Glutamatergic neuron (in vitro differentiated cells): Measurements from ENCODE around the gene C1orf105. TPM values are rescaled to one million over a fixed set of nuclear protein-coding genes. Genes with fewer than 3 reads are reported as not detected.

Experiments
- DNase-seq: peaks from one replicate; pipeline ENCODE4 v3.0.0; 2022
- H3K27ac Mint-ChIP-seq: one replicate; pipeline ENCODE4 v1.8.0; 2020; ENCODE audit warnings: mild to moderate bottlenecking, mixed read lengths, inconsistent platforms; ENCODE audit not compliant: unreplicated experiment
- H3K27me3 Mint-ChIP-seq: one replicate; pipeline ENCODE4 v1.8.0; 2020; ENCODE audit warnings: mild to moderate bottlenecking, moderate library complexity, mixed read lengths, inconsistent platforms; ENCODE audit not compliant: unreplicated experiment
- H3K36me3 Mint-ChIP-seq: one replicate; pipeline ENCODE4 v1.8.0; 2020; ENCODE audit warnings: mild to moderate bottlenecking, mixed read lengths, inconsistent platforms; ENCODE audit not compliant: unreplicated experiment
- H3K4me1 Mint-ChIP-seq: one replicate; pipeline ENCODE4 v1.8.0; 2020; ENCODE audit warnings: mild to moderate bottlenecking, low read depth, mixed read lengths, inconsistent platforms; ENCODE audit not compliant: unreplicated experiment
- H3K4me3 Mint-ChIP-seq: one replicate; pipeline ENCODE4 v1.8.0; 2020; ENCODE audit warnings: mild to moderate bottlenecking, mixed read lengths, inconsistent platforms; ENCODE audit not compliant: unreplicated experiment
- H3K9me3 Mint-ChIP-seq: one replicate; pipeline ENCODE4 v1.8.0; 2020; ENCODE audit warnings: mild to moderate bottlenecking, moderate library complexity, mixed read lengths, inconsistent platforms; ENCODE audit not compliant: unreplicated experiment
- CTCF ChIP-seq: fragments of 200-600 bp; sonication (generic); IDR thresholded peaks from one replicate; pipeline ENCODE4 v1.5.0; 2021; ENCODE audit not compliant: partially characterized antibody, unreplicated experiment
- total RNA-seq: library from RNA; stranded (reverse); fragmentation: NEBNext Ultra II Directional; extraction: Animal tissue kit (Norgen Biotek cat#: 25700); gene quantifications from one replicate; pipeline ENCODE4 v1.2.1, GENCODE V29; 2021; ENCODE audit not compliant: unreplicated experiment

Gene C1orf105
- total RNA-seq, 1 donor from 2014 or later, result not detected

GRCh38 chr1:172477741-172478140 lies 57.3 kb downstream of the C1orf105 start:
- Mint-ChIP-seq H3K36me3 (no peaks in the 10 kb centered on the region), H3K4me1 (peaks cover 3% of the 10 kb centered on the region), H3K9me3 (peaks cover 2% of the 10 kb centered on the region), H3K27ac (peak overlapping the region; percentile 3), H3K27me3 (no peaks in the 10 kb centered on the region), H3K4me3 (no peak overlapping the region)
- DNase-seq, result no peak
- TF ChIP-seq CTCF, result no peak

GRCh38 chr1:172478485-172478884 lies 58.0 kb downstream of the C1orf105 start:
- H3K27ac Mint-ChIP-seq, result no peak overlapping the region
- H3K36me3 Mint-ChIP-seq, result no peaks in the 10 kb centered on the region
- no peak overlapping the region for H3K4me3 Mint-ChIP-seq
- H3K27me3 Mint-ChIP-seq, result no peaks in the 10 kb centered on the region
- DNase-seq, result no peak
- H3K9me3 Mint-ChIP-seq, result peaks cover 2% of the 10 kb centered on the region
- peaks cover 3% of the 10 kb centered on the region for H3K4me1 Mint-ChIP-seq
- no peak for TF ChIP-seq CTCF

- TF ChIP-seq CTCF, result no peak
- Mint-ChIP-seq H3K4me3 (no peak overlapping the region), H3K27ac (no peak overlapping the region), H3K4me1 (peaks cover 3% of the 10 kb centered on the region), H3K27me3 (no peaks in the 10 kb centered on the region), H3K36me3 (no peaks in the 10 kb centered on the region), H3K9me3 (peaks cover 2% of the 10 kb centered on the region)
- no peak for DNase-seq
Measured at GRCh38 chr1:172480431-172480830, 59.9 kb downstream of the C1orf105 start.

- DNase-seq, result no peak
- no peaks in the 10 kb centered on the region for H3K36me3 Mint-ChIP-seq
- no peak overlapping the region for H3K27ac Mint-ChIP-seq
- H3K4me3 Mint-ChIP-seq, result no peak overlapping the region
- H3K4me1 Mint-ChIP-seq, result peaks cover 3% of the 10 kb centered on the region
- peaks cover 2% of the 10 kb centered on the region for H3K27me3 Mint-ChIP-seq
- no peak for TF ChIP-seq CTCF
- H3K9me3 Mint-ChIP-seq, result peaks cover 2% of the 10 kb centered on the region
Measured at GRCh38 chr1:172482044-172482443, 61.6 kb downstream of the C1orf105 start.

- no peak overlapping the region for H3K4me3 Mint-ChIP-seq
- H3K9me3 Mint-ChIP-seq, result peaks cover 2% of the 10 kb centered on the region
- peaks cover 2% of the 10 kb centered on the region for H3K27me3 Mint-ChIP-seq
- H3K4me1 Mint-ChIP-seq, result no peaks in the 10 kb centered on the region
- DNase-seq, result no peak
- H3K27ac Mint-ChIP-seq, result no peak overlapping the region
- no peak for TF ChIP-seq CTCF
- no peaks in the 10 kb centered on the region for H3K36me3 Mint-ChIP-seq
Measured at GRCh38 chr1:172483448-172483847, 63.0 kb downstream of the C1orf105 start.
